Stimulated activated CD8-positive, alpha-beta memory T cell treated with anti-CD3 and anti-CD28 coated beads, Interleukin-15, amount 100 ng/mL, for 48 hours (primary cell): Measurements from ENCODE around the gene APOA5.

Experiments used
- DNase-seq, 2 donors: peaks; one replicate each; pipeline ENCODE4 v3.0.0-alpha.2; 2020; ENCODE audit warnings: low read depth in 2 of 2

The APOA5 gene

GRCh38 chr11:116800610-116801009, 8.9 kb upstream of the APOA5 start:
- no peak for DNase-seq

GRCh38 chr11:116798368-116798767, 6.7 kb upstream of the APOA5 start:
- no peak for DNase-seq

GRCh38 chr11:116797816-116798215, 6.1 kb upstream of the APOA5 start:
- DNase-seq: no peak

- DNase-seq: no peak
These were observed 4.9 kb upstream of the APOA5 start for GRCh38 chr11:116796548-116796947.

GRCh38 chr11:116794851-116795250, 3.2 kb upstream of the APOA5 start:
- no peak for DNase-seq

GRCh38 chr11:116793772-116794097, 2.1 kb upstream of the APOA5 start:
- DNase-seq: no peak

- DNase-seq: no peak
These were observed 1.4 kb upstream of the APOA5 start for GRCh38 chr11:116792869-116793771.

GRCh38 chr11:116792144-116792868, 627 bp upstream of the APOA5 start:
- no peak for DNase-seq

- peak; percentile 55 to 57 for DNase-seq
These were observed 472 bp downstream of the APOA5 start for GRCh38 chr11:116791002-116791812.

GRCh38 chr11:116790167-116791001, 1.3 kb downstream of the APOA5 start:
- no peak for DNase-seq

GRCh38 chr11:116788975-116789374, 2.7 kb downstream of the APOA5 start:
- DNase-seq: no peak

GRCh38 chr11:116788534-116788933, 3.1 kb downstream of the APOA5 start:
- no peak for DNase-seq

GRCh38 chr11:116787786-116788486, 3.7 kb downstream of the APOA5 start, which contains the start of gene ZPR1:
Gene ZPR1 (minus strand): TSS chr11:116788023. CDS start chr11:116787990, 33 bp downstream.
- DNase-seq: peak; percentile 71 to 74

- DNase-seq: no peak
These were observed 4.3 kb downstream of the APOA5 start for GRCh38 chr11:116787436-116787785.

GRCh38 chr11:116786966-116787365, 4.7 kb downstream of the APOA5 start:
- DNase-seq: no peak

- no peak for DNase-seq
These were observed 5.4 kb downstream of the APOA5 start for GRCh38 chr11:116786326-116786725.

- no peak for DNase-seq
These were observed 9.0 kb downstream of the APOA5 start for GRCh38 chr11:116782728-116783127.

GRCh38 chr11:116778556-116778955, 13.1 kb downstream of the APOA5 start:
- no peak for DNase-seq

- no peak for DNase-seq
These were observed 14.6 kb downstream of the APOA5 start for GRCh38 chr11:116777056-116777455.

GRCh38 chr11:116776522-116776984, 15.1 kb downstream of the APOA5 start:
- no peak for DNase-seq

GRCh38 chr11:116775975-116776374, 15.7 kb downstream of the APOA5 start:
- no peak for DNase-seq
